ENCODE measurements around the gene EPB41L3. TPM values are rescaled to one million over a fixed set of nuclear protein-coding genes. Genes with fewer than 3 reads are reported as not detected.

EPB41L3 gene
- polyA plus RNA-seq, 1 donor (not counting 4 experiments of a cell fraction or from before 2014, with no cell fraction given): 0.39 TPM

DNA sequence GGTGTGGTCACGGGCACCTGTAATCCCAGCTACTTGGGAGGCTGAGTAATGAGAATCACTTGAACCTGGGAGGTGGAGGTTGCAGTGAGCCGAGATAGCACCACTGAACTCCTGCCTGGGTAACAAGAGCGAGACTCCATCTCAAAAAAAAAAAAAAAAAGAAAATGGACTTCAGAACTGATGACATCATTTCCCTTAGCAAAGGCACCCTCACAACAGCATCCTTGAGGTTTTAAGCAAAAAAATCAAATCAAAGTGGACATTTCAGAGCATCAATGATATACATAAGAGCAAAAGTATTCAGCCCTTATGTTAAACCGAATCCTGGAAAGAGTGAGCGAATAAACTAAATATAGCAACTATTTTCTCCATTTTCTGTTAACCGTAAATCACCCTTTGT, 45.3 kb downstream of the EPB41L3 start:
- FAIRE-seq (no peak), DNase-seq (ENCODE audit: low read depth, low spot score) (no peak)
- Histone ChIP-seq H4K20me1 (ENCODE audit: control insufficient read depth, extremely low read depth, insufficient read depth, low read length) (no peaks in the 10 kb centered on the region), H3K4me3 (ENCODE audit: control insufficient read depth in 2 of 3, extremely low read depth in 1 of 3, insufficient read depth in 2 of 3, low read depth in 1 of 3, low read length in 3 of 3) (no peak overlapping the region), H3K27me3 (ENCODE audit: control insufficient read depth, extremely low read depth, insufficient read depth, low read length) (no peaks in the 10 kb centered on the region), H3K9me1 (ENCODE audit: control insufficient read depth, extremely low read depth, insufficient read depth, low read length) (no peaks in the 10 kb centered on the region), H3K9me3 (ENCODE audit: control insufficient read depth, low read depth, low read length) (no peaks in the 10 kb centered on the region), H3K79me2 (ENCODE audit: control insufficient read depth, insufficient read depth, low read length) (no peaks in the 10 kb centered on the region), H3K4me2 (ENCODE audit: control insufficient read depth, extremely low read depth, insufficient read depth, low read depth, low read length) (no peak overlapping the region), H3K9ac (ENCODE audit: control insufficient read depth, extremely low read depth, insufficient read depth, low read length) (no peak overlapping the region), H3K36me3 (ENCODE audit: control insufficient read depth in 2 of 2, extremely low read depth in 1 of 2, insufficient read depth in 2 of 2, low read length in 2 of 2) (no peaks in the 10 kb centered on the region), H3K27ac (ENCODE audit: control insufficient read depth, insufficient read depth, low read length) (no peak overlapping the region), H2AFZ (ENCODE audit: control insufficient read depth, low read length) (no peak overlapping the region), H3K4me1 (ENCODE audit: control insufficient read depth, extremely low read depth, insufficient read depth, low read length) (no peaks in the 10 kb centered on the region)
- TF ChIP-seq, protein P1, sequence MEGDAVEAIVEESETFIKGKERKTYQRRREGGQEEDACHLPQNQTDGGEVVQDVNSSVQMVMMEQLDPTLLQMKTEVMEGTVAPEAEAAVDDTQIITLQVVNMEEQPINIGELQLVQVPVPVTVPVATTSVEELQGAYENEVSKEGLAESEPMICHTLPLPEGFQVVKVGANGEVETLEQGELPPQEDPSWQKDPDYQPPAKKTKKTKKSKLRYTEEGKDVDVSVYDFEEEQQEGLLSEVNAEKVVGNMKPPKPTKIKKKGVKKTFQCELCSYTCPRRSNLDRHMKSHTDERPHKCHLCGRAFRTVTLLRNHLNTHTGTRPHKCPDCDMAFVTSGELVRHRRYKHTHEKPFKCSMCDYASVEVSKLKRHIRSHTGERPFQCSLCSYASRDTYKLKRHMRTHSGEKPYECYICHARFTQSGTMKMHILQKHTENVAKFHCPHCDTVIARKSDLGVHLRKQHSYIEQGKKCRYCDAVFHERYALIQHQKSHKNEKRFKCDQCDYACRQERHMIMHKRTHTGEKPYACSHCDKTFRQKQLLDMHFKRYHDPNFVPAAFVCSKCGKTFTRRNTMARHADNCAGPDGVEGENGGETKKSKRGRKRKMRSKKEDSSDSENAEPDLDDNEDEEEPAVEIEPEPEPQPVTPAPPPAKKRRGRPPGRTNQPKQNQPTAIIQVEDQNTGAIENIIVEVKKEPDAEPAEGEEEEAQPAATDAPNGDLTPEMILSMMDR (optimal IDR thresholded peaks at IDR 0.05 in 1 of 3, IDR thresholded peaks at IDR 0.05 in 1 of 3, conservative IDR thresholded peaks at IDR 0.05 in 1 of 3; ENCODE audit: extremely low read depth in 1 of 3, insufficient read depth in 2 of 3, low read length in 3 of 3): no peak
- no peak for TF ChIP-seq EZH2 (IDR thresholded peaks at IDR 0.05; ENCODE audit: low read length)
- dilution Hi-C loops (cut with MboI; ENCODE audit: extremely low pct_ligation_motif_present, low sequenced_read_pairs): no loop called here

DNA sequence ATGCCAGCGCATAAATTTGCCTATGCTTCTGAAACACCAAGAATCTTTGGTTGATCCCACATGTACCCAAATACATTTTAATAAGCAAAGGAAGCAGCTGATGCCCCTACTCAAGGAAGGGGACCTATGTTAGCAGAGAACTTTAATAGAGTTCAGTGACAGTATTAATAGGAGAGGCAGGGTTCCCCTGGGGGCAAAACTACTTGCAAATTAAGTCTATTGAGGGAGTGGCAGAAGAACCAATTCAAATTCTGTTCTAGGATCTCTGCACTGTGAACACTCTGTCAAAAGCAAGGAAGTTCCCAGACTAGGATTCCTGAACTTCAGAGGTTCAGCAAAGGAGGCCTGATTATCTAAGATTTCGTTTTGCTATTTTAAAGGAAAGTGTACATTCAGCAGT, 47.5 kb downstream of the EPB41L3 start:
- TF ChIP-seq, protein P1 (optimal IDR thresholded peaks at IDR 0.05 in 1 of 3, IDR thresholded peaks at IDR 0.05 in 1 of 3, conservative IDR thresholded peaks at IDR 0.05 in 1 of 3; ENCODE audit: extremely low read depth in 1 of 3, insufficient read depth in 2 of 3, low read length in 3 of 3): no peak
- no peak for TF ChIP-seq EZH2 (IDR thresholded peaks at IDR 0.05; ENCODE audit: low read length)
- dilution Hi-C loops (cut with MboI; ENCODE audit: extremely low pct_ligation_motif_present, low sequenced_read_pairs): no loop called here
- no peak for FAIRE-seq
- H4K20me1 ChIP-seq (ENCODE audit: control insufficient read depth, extremely low read depth, insufficient read depth, low read length): no peaks in the 10 kb centered on the region
- no peak overlapping the region for H3K4me3 ChIP-seq (ENCODE audit: control insufficient read depth in 2 of 3, extremely low read depth in 1 of 3, insufficient read depth in 2 of 3, low read depth in 1 of 3, low read length in 3 of 3)
- no peaks in the 10 kb centered on the region for H3K9me1 ChIP-seq (ENCODE audit: control insufficient read depth, extremely low read depth, insufficient read depth, low read length)
- no peaks in the 10 kb centered on the region for H3K4me1 ChIP-seq (ENCODE audit: control insufficient read depth, extremely low read depth, insufficient read depth, low read length)
- no peak for DNase-seq (ENCODE audit: low read depth, low spot score)
- no peak overlapping the region for H3K27ac ChIP-seq (ENCODE audit: control insufficient read depth, insufficient read depth, low read length)
- H2AFZ ChIP-seq (ENCODE audit: control insufficient read depth, low read length): no peak overlapping the region
- no peaks in the 10 kb centered on the region for H3K79me2 ChIP-seq (ENCODE audit: control insufficient read depth, insufficient read depth, low read length)
- no peak overlapping the region for H3K9ac ChIP-seq (ENCODE audit: control insufficient read depth, extremely low read depth, insufficient read depth, low read length)
- no peak overlapping the region for H3K4me2 ChIP-seq (ENCODE audit: control insufficient read depth, extremely low read depth, insufficient read depth, low read depth, low read length)
- H3K9me3 ChIP-seq (ENCODE audit: control insufficient read depth, low read depth, low read length): no peaks in the 10 kb centered on the region
- H3K36me3 ChIP-seq (ENCODE audit: control insufficient read depth in 2 of 2, extremely low read depth in 1 of 2, insufficient read depth in 2 of 2, low read length in 2 of 2): no peaks in the 10 kb centered on the region
- H3K27me3 ChIP-seq (ENCODE audit: control insufficient read depth, extremely low read depth, insufficient read depth, low read length): no peaks in the 10 kb centered on the region

Measured in keratinocyte (primary cell).